Hematopoietic multipotent progenitor cell (in vitro differentiated cells): ENCODE measurements around the gene ADSS1. TPM values are rescaled to one million over a fixed set of nuclear protein-coding genes. Genes with fewer than 3 reads are reported as not detected.

Source experiments
- DNase-seq, 3 donors: peaks; one replicate each; pipeline ENCODE4 v3.0.0-alpha.2; 2011 to 2015; ENCODE audit warnings: low read depth in 2 of 3, low spot score in 2 of 3
- total RNA-seq: library from RNA; depleted of rRNA; stranded (reverse); fragments of >200 nt; gene quantifications from one replicate; pipeline ENCODE4 v1.2.3, GENCODE V29; 2012

The ADSS1 gene
- total RNA-seq, 1 donor: 3.8 TPM

GRCh38 chr14:104757681-104758392 is 33.8 kb downstream of the ADSS1 start:
- no peak for DNase-seq

- DNase-seq: no peak
Observed at GRCh38 chr14:104758981-104759969, 35.2 kb downstream of the ADSS1 start.

- DNase-seq: no peak
Observed at GRCh38 chr14:104765517-104765916, 41.5 kb downstream of the ADSS1 start.

GRCh38 chr14:104766256-104766862 is 42.3 kb downstream of the ADSS1 start:
- DNase-seq: no peak

- no peak for DNase-seq
Observed at GRCh38 chr14:104766863-104767633, 43.0 kb downstream of the ADSS1 start.

GRCh38 chr14:104767634-104767918 is 43.5 kb downstream of the ADSS1 start:
- no peak for DNase-seq

GRCh38 chr14:104768437-104769323 is 44.7 kb downstream of the ADSS1 start:
- peak; percentile 77 to 86 (median 80) for DNase-seq

- DNase-seq: no peak
Observed at GRCh38 chr14:104769324-104770071, 45.5 kb downstream of the ADSS1 start.

- no peak for DNase-seq
Observed at GRCh38 chr14:104770072-104770579, 46.1 kb downstream of the ADSS1 start.

- no peak for DNase-seq
Observed at GRCh38 chr14:104770851-104771272, 46.8 kb downstream of the ADSS1 start.

- DNase-seq: no peak
Observed at GRCh38 chr14:104771374-104771773, 47.3 kb downstream of the ADSS1 start.

- DNase-seq: no peak
Observed at GRCh38 chr14:104771918-104772706, 48.1 kb downstream of the ADSS1 start.

- DNase-seq: no peak
Observed at GRCh38 chr14:104772707-104773504, 48.9 kb downstream of the ADSS1 start.

- DNase-seq: no peak
Observed at GRCh38 chr14:104773505-104774452, 49.8 kb downstream of the ADSS1 start.

- DNase-seq: no peak
Observed at GRCh38 chr14:104774453-104775072, 50.5 kb downstream of the ADSS1 start.

- DNase-seq: no peak
Observed at GRCh38 chr14:104775073-104775489, 51.1 kb downstream of the ADSS1 start.
